SJSA1 (cell line): ENCODE measurements around the gene DLX4. TPM values are rescaled to one million over a fixed set of nuclear protein-coding genes. Genes with fewer than 3 reads are reported as not detected.

Experiments
- DNase-seq, 2 experiments: peaks; one replicate each; pipeline ENCODE4 v3.0.0-alpha.2; 2015 to 2020; ENCODE audit warnings: low spot score in 2 of 2, low read depth in 1 of 2
- H3K27ac ChIP-seq: fragments of 250-450 bp; sonication (Bioruptor Pico); 2 replicates; pipeline ENCODE4 v1.5.1; 2020; ENCODE audit warnings: mild to moderate bottlenecking, moderate library complexity
- H3K27me3 ChIP-seq: fragments of 250-450 bp; sonication (Bioruptor Pico); replicated peaks from 2 replicates; pipeline ENCODE4 v1.5.1; 2020; ENCODE audit warnings: mild to moderate bottlenecking, moderate library complexity
- H3K36me3 ChIP-seq: fragments of 250-450 bp; sonication (Bioruptor Pico); 2 replicates; pipeline ENCODE4 v1.5.1; 2020; ENCODE audit warnings: mild to moderate bottlenecking
- H3K4me1 ChIP-seq: fragments of 250-450 bp; sonication (Bioruptor Pico); replicated peaks from 2 replicates; pipeline ENCODE4 v1.6.1; 2021; ENCODE audit warnings: mild to moderate bottlenecking
- H3K4me3 ChIP-seq: fragments of 250-450 bp; sonication (Bioruptor Pico); 2 replicates; pipeline ENCODE4 v1.5.1; 2020; ENCODE audit warnings: mild to moderate bottlenecking
- H3K9me3 ChIP-seq: fragments of 250-450 bp; sonication (Bioruptor Pico); replicated peaks from 2 replicates; pipeline ENCODE4 v1.5.1; 2020; ENCODE audit warnings: mild to moderate bottlenecking
- total RNA-seq: library from RNA; depleted of rRNA; stranded (reverse); fragments of >200 nt; shearing (Covaris generic); gene quantifications from 2 replicates; pipeline ENCODE4 v1.2.3, GENCODE V29; 2014; rRNA removed

DLX4 gene
- total RNA-seq, 1 experiment from 2014 or later: not detected

GRCh38 chr17:50009282-50009681, 40.3 kb downstream of the DLX4 start:
- DNase-seq: no peak
- Histone ChIP-seq H3K9me3 (peaks cover 19% of the 10 kb centered on the region), H3K27ac (no peak overlapping the region), H3K4me3 (no peak overlapping the region), H3K36me3 (no peaks in the 10 kb centered on the region), H3K27me3 (peaks cover 10% of the 10 kb centered on the region), H3K4me1 (no peaks in the 10 kb centered on the region)

- H3K36me3 ChIP-seq: no peaks in the 10 kb centered on the region
- no peak for DNase-seq
- H3K27me3 ChIP-seq: peaks cover 6% of the 10 kb centered on the region; the same call in 1 of the 2 replicates
- H3K27ac ChIP-seq: no peak overlapping the region
- no peak overlapping the region for H3K4me3 ChIP-seq
- H3K4me1 ChIP-seq: peaks cover 4% of the 10 kb centered on the region; the same call in 1 of the 2 replicates
- peaks cover 19% of the 10 kb centered on the region for H3K9me3 ChIP-seq
Observed at GRCh38 chr17:50013079-50013478, 44.1 kb downstream of the DLX4 start.

- Histone ChIP-seq H3K27ac (no peak overlapping the region), H3K36me3 (no peaks in the 10 kb centered on the region), H3K27me3 (peaks cover 6% of the 10 kb centered on the region; the same call in 1 of the 2 replicates), H3K4me1 (peaks cover 7% of the 10 kb centered on the region), H3K4me3 (no peak overlapping the region), H3K9me3 (peaks cover 17% of the 10 kb centered on the region)
- DNase-seq: no peak
Observed at GRCh38 chr17:50014471-50015088, 45.6 kb downstream of the DLX4 start.

- Histone ChIP-seq H3K36me3 (no peaks in the 10 kb centered on the region), H3K27ac (no peak overlapping the region), H3K4me1 (peaks cover 7% of the 10 kb centered on the region), H3K27me3 (peaks cover 6% of the 10 kb centered on the region; the same call in 1 of the 2 replicates), H3K4me3 (no peak overlapping the region), H3K9me3 (peaks cover 17% of the 10 kb centered on the region)
- DNase-seq: no peak
Observed at GRCh38 chr17:50015146-50015545, 46.2 kb downstream of the DLX4 start.

GRCh38 chr17:50018909-50019308, 49.9 kb downstream of the DLX4 start:
- no peak for DNase-seq
- Histone ChIP-seq H3K27me3 (no peaks in the 10 kb centered on the region), H3K4me1 (peaks cover 7% of the 10 kb centered on the region), H3K9me3 (peaks cover 2% of the 10 kb centered on the region), H3K27ac (no peak overlapping the region), H3K36me3 (no peaks in the 10 kb centered on the region), H3K4me3 (no peak overlapping the region)

- no peaks in the 10 kb centered on the region for H3K36me3 ChIP-seq
- H3K9me3 ChIP-seq: peaks cover 9% of the 10 kb centered on the region
- peaks cover 7% of the 10 kb centered on the region for H3K4me1 ChIP-seq
- H3K27me3 ChIP-seq: no peaks in the 10 kb centered on the region
- DNase-seq: no peak
- no peak overlapping the region for H3K4me3 ChIP-seq
- H3K27ac ChIP-seq: no peak overlapping the region
Observed at GRCh38 chr17:50020841-50021599, 52.0 kb downstream of the DLX4 start.

- no peak for DNase-seq
- no peaks in the 10 kb centered on the region for H3K27me3 ChIP-seq
- H3K9me3 ChIP-seq: peaks cover 9% of the 10 kb centered on the region
- H3K4me3 ChIP-seq: no peak overlapping the region
- no peaks in the 10 kb centered on the region for H3K36me3 ChIP-seq
- peaks cover 10% of the 10 kb centered on the region for H3K4me1 ChIP-seq
- no peak overlapping the region for H3K27ac ChIP-seq
Observed at GRCh38 chr17:50021681-50022370, 52.8 kb downstream of the DLX4 start.

GRCh38 chr17:50022463-50023130, 53.6 kb downstream of the DLX4 start:
- Histone ChIP-seq H3K4me1 (peaks cover 17% of the 10 kb centered on the region), H3K4me3 (no peak overlapping the region), H3K36me3 (no peaks in the 10 kb centered on the region), H3K27me3 (no peaks in the 10 kb centered on the region), H3K9me3 (peaks cover 9% of the 10 kb centered on the region), H3K27ac (no peak overlapping the region)
- DNase-seq: no peak

- Histone ChIP-seq H3K9me3 (peaks cover 9% of the 10 kb centered on the region), H3K27me3 (no peaks in the 10 kb centered on the region), H3K4me1 (peaks cover 26% of the 10 kb centered on the region), H3K27ac (no peak overlapping the region), H3K36me3 (no peaks in the 10 kb centered on the region), H3K4me3 (no peak overlapping the region)
- DNase-seq: no peak
Observed at GRCh38 chr17:50023520-50023919, 54.5 kb downstream of the DLX4 start.

Other genes starting within 250 kb of the DLX4 start
- 1.3 and 2.6 TPM in 2 replicates for gene FAM117A, start 205.1 kb upstream of the DLX4 start, total RNA-seq
- gene KAT7, start 180.5 kb upstream of the DLX4 start, total RNA-seq: 32.6 and 39.4 TPM in 2 replicates
- not detected in 2 replicates for gene TAC4, start 121.1 kb upstream of the DLX4 start, total RNA-seq
- not detected in 2 replicates for gene DLX3, start 26.0 kb downstream of the DLX4 start, total RNA-seq
- 142 and 195 TPM in 2 replicates for gene ITGA3, start 86.9 kb downstream of the DLX4 start, total RNA-seq
- 22.2 and 25.3 TPM in 2 replicates for gene PDK2, start 126.2 kb downstream of the DLX4 start, total RNA-seq
- 0.11 TPM in 1 of 2 replicates, not detected in the other for gene SAMD14, start 161.0 kb downstream of the DLX4 start, total RNA-seq
- gene PPP1R9B, start 181.5 kb downstream of the DLX4 start, total RNA-seq: 69.4 and 70.1 TPM in 2 replicates
- 2.4 TPM in 1 of 2 replicates, not detected in the other for gene SGCA, start 196.8 kb downstream of the DLX4 start, total RNA-seq
- gene COL1A1, start 232.4 kb downstream of the DLX4 start, total RNA-seq: 957 and 2,133 TPM in 2 replicates